ENCODE data around the gene KAZN.

The KAZN gene

DNA sequence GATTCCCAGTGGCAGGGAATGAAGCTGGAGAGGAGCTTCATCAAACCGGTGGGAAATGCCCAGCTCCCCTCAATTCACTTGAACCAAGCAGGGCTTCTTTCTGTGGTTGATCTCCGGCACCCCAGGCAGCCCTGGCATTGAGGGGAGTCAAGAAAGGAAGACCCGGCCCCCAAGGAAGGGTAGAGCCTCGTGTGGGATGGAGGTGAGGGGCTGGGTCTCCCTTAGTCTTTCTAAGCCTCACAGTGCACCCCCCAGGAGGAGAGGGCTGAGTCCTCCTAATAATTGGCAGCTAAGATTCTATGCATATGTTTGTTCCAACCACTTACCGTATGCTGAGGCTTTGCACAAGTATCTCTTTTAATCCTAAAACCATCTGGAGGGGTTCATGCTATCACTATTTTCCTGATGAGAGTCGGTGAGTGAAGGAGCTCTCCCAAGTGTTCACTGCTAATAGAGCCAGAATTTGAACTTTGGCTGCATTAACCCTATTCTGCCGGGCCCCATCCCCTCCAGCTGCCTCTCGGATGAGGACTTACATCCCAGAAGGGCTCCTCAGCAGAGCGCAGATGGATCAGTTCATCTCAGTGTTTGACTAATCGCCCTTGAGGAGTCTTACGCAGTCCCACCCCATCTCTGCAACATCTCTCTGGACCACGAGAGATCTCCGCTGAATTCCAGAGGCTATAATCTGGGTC, 521.9 kb downstream of the KAZN start:
- H3K9ac ChIP-seq (ENCODE audit: low read length), result no peak overlapping the region
- no peak overlapping the region for H3K4me3 ChIP-seq (ENCODE audit: low read depth, low read length)
- H3K36me3 ChIP-seq (ENCODE audit: control insufficient read depth, insufficient read depth, low read length), result no peaks in the 10 kb centered on the region
- no peaks in the 10 kb centered on the region for H3K9me3 ChIP-seq (ENCODE audit: control insufficient read depth, insufficient read depth, low read depth, low read length)
- no peaks in the 10 kb centered on the region for H3K27me3 ChIP-seq (ENCODE audit: control insufficient read depth, insufficient read depth, low read length)
- H3K27ac ChIP-seq (ENCODE audit: low read depth, low read length), result no peak overlapping the region
- peaks cover 11% of the 10 kb centered on the region; the same call in 1 of the 2 replicates for H3K4me1 ChIP-seq (ENCODE audit: control insufficient read depth, insufficient read depth, low read length)

DNA sequence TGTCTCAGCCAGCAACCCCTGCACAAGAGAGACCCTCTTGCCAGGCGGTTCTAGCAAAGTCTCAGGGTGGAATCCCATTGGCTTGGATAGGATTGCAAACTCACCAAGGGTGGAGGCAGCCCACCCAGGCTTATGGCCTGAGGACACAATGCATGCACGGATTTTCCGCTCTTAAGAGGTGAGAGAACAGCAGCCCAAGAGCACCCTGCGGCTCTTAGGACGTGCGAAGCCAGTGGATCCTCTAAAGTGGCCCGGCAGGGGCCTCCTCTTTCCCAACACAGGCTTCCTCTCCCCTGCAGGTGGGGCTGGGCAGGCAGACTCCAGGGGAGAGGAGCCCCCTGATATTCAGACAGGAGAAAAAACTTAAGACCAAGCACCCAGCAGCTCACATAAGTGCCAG, 523.8 kb downstream of the KAZN start:
- Histone ChIP-seq H3K36me3 (ENCODE audit: control insufficient read depth, insufficient read depth, low read length) (no peaks in the 10 kb centered on the region), H3K4me3 (ENCODE audit: low read depth, low read length) (no peak overlapping the region), H3K4me1 (ENCODE audit: control insufficient read depth, insufficient read depth, low read length) (peaks cover 11% of the 10 kb centered on the region; the same call in 1 of the 2 replicates), H3K9ac (ENCODE audit: low read length) (no peak overlapping the region), H3K9me3 (ENCODE audit: control insufficient read depth, insufficient read depth, low read depth, low read length) (no peaks in the 10 kb centered on the region), H3K27me3 (ENCODE audit: control insufficient read depth, insufficient read depth, low read length) (no peaks in the 10 kb centered on the region), H3K27ac (ENCODE audit: low read depth, low read length) (no peak overlapping the region)

DNA sequence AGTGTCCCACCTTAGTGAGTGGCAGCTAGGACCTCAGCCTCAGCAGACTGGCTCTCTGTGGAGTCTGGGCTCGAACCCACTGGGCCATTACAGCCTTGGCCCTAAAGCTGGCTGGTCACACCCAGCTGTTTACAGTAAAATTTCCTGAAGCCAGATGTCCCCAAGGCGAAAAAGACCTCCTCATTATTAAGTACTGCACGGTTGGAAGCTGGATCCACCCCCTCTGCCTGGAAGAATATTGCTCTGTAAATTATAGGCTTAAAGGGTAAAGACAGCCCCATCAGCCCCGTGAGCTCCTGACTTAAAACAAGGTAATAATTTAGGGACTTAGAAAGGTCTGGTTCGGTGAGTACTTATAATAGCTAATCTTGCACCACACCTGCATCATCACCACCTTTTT, 524.8 kb downstream of the KAZN start:
- Histone ChIP-seq H3K9ac (ENCODE audit: low read length) (no peak overlapping the region), H3K36me3 (ENCODE audit: control insufficient read depth, insufficient read depth, low read length) (no peaks in the 10 kb centered on the region), H3K9me3 (ENCODE audit: control insufficient read depth, insufficient read depth, low read depth, low read length) (no peaks in the 10 kb centered on the region), H3K27ac (ENCODE audit: low read depth, low read length) (no peak overlapping the region), H3K4me3 (ENCODE audit: low read depth, low read length) (no peak overlapping the region), H3K27me3 (ENCODE audit: control insufficient read depth, insufficient read depth, low read length) (no peaks in the 10 kb centered on the region), H3K4me1 (ENCODE audit: control insufficient read depth, insufficient read depth, low read length) (peaks cover 11% of the 10 kb centered on the region; the same call in 1 of the 2 replicates)

DNA sequence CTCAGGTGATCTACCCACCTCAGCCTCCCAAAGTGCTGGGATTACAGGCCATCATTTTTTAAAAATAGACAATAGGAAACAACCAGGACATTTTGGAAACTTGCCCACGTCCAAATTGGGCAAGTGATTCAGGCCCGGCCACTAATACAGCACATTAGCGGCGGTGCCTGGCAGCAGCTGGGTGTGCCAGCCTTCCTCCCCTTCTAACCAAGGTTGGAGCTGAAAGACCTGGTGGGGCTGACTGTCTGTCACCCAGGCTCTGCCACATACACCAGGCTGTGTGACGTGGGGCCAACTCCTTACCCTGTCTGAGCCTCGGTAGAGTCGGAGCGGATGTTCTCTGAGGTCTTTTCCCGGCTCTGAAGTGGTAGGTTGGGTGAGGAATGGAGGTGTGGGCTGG, 525.4 kb downstream of the KAZN start:
- H3K9me3 ChIP-seq (ENCODE audit: control insufficient read depth, insufficient read depth, low read depth, low read length), result no peaks in the 10 kb centered on the region
- no peaks in the 10 kb centered on the region for H3K36me3 ChIP-seq (ENCODE audit: control insufficient read depth, insufficient read depth, low read length)
- peaks cover 13% of the 10 kb centered on the region; the same call in 1 of the 2 replicates for H3K4me1 ChIP-seq (ENCODE audit: control insufficient read depth, insufficient read depth, low read length)
- H3K9ac ChIP-seq (ENCODE audit: low read length), result no peak overlapping the region
- H3K27me3 ChIP-seq (ENCODE audit: control insufficient read depth, insufficient read depth, low read length), result no peaks in the 10 kb centered on the region
- no peak overlapping the region for H3K27ac ChIP-seq (ENCODE audit: low read depth, low read length)
- no peak overlapping the region for H3K4me3 ChIP-seq (ENCODE audit: low read depth, low read length)

DNA sequence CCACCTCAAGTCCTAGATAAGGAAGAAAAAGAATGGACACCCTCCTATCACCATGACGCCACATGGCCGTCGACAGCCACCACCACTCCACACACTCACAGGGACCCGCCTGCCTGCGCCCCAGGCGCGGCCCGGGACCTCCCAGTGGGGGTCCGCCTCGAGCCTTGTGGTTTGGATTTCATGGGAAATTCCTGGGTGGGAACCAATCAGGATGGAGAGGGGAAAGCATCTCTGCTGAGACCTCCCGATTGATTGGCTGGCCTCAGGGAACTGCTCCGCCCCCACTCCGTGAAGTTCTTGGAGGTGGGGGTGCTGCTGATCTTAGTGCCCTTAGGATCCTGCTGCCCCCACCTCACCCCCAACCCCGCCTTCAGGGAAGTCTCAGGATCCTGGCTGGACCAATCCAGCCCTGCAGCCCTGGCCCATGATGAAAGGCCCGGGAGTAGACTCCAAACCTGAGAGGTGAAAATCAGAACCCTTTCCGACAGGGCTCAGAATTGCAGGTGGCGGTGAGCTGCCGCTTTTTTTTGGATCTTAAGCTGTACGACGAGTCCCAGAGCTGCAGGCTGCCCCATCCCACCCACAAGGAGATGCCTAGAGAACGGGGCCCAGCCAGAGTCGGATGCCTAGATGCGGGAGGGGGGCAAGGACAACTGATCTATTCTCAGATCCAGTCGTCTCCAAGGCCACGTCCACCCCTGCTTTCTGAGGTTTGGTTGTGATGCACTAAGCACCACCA, 526.0 kb downstream of the KAZN start:
- H3K4me1 ChIP-seq (ENCODE audit: control insufficient read depth, insufficient read depth, low read length), result peaks cover 15% of the 10 kb centered on the region; the same call in 1 of the 2 replicates
- H3K36me3 ChIP-seq (ENCODE audit: control insufficient read depth, insufficient read depth, low read length), result no peaks in the 10 kb centered on the region
- H3K9ac ChIP-seq (ENCODE audit: low read length), result no peak overlapping the region
- no peak overlapping the region for H3K4me3 ChIP-seq (ENCODE audit: low read depth, low read length)
- peaks cover 5% of the 10 kb centered on the region for H3K9me3 ChIP-seq (ENCODE audit: control insufficient read depth, insufficient read depth, low read depth, low read length)
- no peak overlapping the region for H3K27ac ChIP-seq (ENCODE audit: low read depth, low read length)
- no peaks in the 10 kb centered on the region for H3K27me3 ChIP-seq (ENCODE audit: control insufficient read depth, insufficient read depth, low read length)

DNA sequence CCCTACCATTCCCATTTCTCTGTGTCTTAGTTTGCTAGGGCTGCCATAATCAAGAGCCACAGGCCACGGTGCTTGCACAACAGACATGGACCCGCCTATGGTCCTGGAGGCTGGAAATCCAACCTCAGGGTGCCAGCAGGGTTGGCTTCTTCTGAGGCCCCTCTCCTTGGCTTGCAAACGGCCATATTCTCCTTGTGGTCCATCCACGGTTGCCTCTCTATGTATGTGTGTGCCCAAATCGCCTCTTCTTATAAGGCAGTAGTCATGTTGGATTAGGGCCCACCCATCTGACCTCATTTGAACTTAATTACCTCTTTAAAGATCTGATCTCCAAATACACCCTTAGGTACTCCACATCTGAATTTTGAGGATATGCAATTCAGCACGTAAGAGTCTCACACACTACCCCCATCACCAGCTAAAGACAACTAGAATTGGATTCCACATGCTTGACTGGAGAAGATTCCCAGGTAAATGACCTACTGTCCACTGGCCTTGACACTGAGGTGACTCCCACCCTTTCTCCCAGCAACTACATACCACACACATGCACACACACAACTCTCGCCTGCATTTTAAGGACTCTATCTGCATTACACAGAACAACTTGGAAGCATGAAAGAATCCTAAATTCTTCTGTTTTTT, 526.7 kb downstream of the KAZN start:
- H3K4me1 ChIP-seq (ENCODE audit: control insufficient read depth, insufficient read depth, low read length), result peaks cover 15% of the 10 kb centered on the region; the same call in 1 of the 2 replicates
- peaks cover 11% of the 10 kb centered on the region for H3K9me3 ChIP-seq (ENCODE audit: control insufficient read depth, insufficient read depth, low read depth, low read length)
- no peaks in the 10 kb centered on the region for H3K27me3 ChIP-seq (ENCODE audit: control insufficient read depth, insufficient read depth, low read length)
- H3K9ac ChIP-seq (ENCODE audit: low read length), result no peak overlapping the region
- no peaks in the 10 kb centered on the region for H3K36me3 ChIP-seq (ENCODE audit: control insufficient read depth, insufficient read depth, low read length)
- no peak overlapping the region for H3K4me3 ChIP-seq (ENCODE audit: low read depth, low read length)
- no peak overlapping the region for H3K27ac ChIP-seq (ENCODE audit: low read depth, low read length)

DNA sequence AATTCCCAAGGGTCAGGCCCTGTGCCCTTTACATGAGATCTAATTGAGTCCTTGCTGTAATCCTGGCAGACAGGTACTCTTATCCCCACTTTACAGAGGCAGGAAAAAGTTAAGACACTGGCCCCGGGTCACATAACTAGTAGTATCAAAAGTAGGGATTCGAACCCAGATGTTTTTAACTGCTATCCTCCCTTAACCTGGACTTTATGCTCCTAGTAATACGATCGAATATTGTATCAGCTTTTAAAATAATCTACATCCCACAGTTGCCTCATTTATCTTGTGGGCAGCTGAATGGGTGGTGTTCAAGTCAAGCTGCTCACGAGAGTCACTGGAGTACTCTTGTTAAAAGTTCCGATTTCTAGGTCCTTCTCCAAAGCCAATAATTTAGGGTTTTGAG, 529.6 kb downstream of the KAZN start:
- peaks cover 13% of the 10 kb centered on the region for H3K9me3 ChIP-seq (ENCODE audit: control insufficient read depth, insufficient read depth, low read depth, low read length)
- no peak overlapping the region for H3K27ac ChIP-seq (ENCODE audit: low read depth, low read length)
- H3K27me3 ChIP-seq (ENCODE audit: control insufficient read depth, insufficient read depth, low read length), result no peaks in the 10 kb centered on the region
- no peaks in the 10 kb centered on the region for H3K36me3 ChIP-seq (ENCODE audit: control insufficient read depth, insufficient read depth, low read length)
- H3K4me3 ChIP-seq (ENCODE audit: low read depth, low read length), result no peak overlapping the region
- H3K4me1 ChIP-seq (ENCODE audit: control insufficient read depth, insufficient read depth, low read length), result peaks cover 7% of the 10 kb centered on the region; the same call in 1 of the 2 replicates
- no peak overlapping the region for H3K9ac ChIP-seq (ENCODE audit: low read length)

DNA sequence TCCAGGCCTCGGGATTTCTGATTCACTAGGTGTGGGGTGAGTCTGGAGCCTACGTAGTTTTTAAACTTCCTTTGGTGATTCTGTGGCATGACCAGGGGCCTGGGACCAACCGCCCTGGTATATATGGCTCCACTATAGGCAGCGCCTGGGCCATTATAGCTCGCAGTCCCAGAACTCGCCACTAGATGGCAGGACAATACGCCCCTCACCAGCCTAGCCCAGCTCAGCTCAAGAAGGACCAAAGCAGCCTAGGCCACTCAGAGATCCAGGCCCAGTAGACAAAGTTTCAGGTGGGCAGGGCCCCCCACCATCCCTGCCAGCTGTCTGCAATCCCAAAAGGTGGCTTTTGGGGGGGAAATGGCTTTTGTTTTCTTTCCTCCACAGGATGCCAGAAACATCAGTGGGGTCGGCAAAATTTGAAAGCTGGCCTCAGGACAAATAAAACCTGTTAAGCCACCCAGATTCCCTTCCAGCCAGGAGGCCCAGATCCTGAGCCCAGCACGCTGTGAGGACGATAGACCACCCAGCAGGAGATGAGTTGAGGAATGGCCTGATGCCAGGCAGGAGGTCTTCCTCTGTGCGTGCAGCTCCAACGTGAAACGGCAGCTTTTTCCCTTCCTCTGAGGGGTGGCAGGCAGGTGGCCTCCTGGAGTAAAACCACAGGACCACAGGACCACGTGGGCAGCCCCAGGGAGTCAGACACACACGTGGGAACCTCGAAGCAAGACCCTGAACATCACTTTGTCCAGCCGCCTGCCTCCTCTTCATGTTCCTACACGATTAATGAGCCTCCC, 530.2 kb downstream of the KAZN start:
- Histone ChIP-seq H3K27ac (ENCODE audit: low read depth, low read length) (no peak overlapping the region), H3K27me3 (ENCODE audit: control insufficient read depth, insufficient read depth, low read length) (no peaks in the 10 kb centered on the region), H3K4me1 (ENCODE audit: control insufficient read depth, insufficient read depth, low read length) (peaks cover 4% of the 10 kb centered on the region; the same call in 1 of the 2 replicates), H3K4me3 (ENCODE audit: low read depth, low read length) (no peak overlapping the region), H3K36me3 (ENCODE audit: control insufficient read depth, insufficient read depth, low read length) (no peaks in the 10 kb centered on the region), H3K9me3 (ENCODE audit: control insufficient read depth, insufficient read depth, low read depth, low read length) (peaks cover 13% of the 10 kb centered on the region), H3K9ac (ENCODE audit: low read length) (no peak overlapping the region)

DNA sequence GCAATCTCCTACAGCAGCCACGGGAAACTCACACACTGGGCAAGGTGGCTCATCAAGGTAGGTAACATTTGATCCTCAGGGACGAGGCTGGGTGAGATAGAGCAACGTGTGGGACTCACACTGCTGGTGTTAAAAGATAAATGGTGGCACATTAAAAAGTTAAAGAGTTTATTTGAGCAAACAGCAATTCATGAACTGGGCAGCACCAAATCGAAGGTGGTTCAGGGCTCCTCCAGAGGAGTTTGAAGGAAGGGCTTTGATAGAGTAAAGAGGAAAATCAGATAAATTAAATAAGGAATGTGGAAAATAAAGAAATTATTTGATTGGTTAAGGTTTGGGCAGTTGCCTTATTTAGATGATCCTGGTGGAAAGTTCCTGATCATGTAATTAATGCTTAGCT, 531.5 kb downstream of the KAZN start:
- H3K27ac ChIP-seq (ENCODE audit: low read depth, low read length), result no peak overlapping the region
- H3K4me1 ChIP-seq (ENCODE audit: control insufficient read depth, insufficient read depth, low read length), result peaks cover 4% of the 10 kb centered on the region; the same call in 1 of the 2 replicates
- no peak overlapping the region for H3K4me3 ChIP-seq (ENCODE audit: low read depth, low read length)
- peaks cover 13% of the 10 kb centered on the region for H3K9me3 ChIP-seq (ENCODE audit: control insufficient read depth, insufficient read depth, low read depth, low read length)
- no peak overlapping the region for H3K9ac ChIP-seq (ENCODE audit: low read length)
- H3K27me3 ChIP-seq (ENCODE audit: control insufficient read depth, insufficient read depth, low read length), result no peaks in the 10 kb centered on the region
- H3K36me3 ChIP-seq (ENCODE audit: control insufficient read depth, insufficient read depth, low read length), result no peaks in the 10 kb centered on the region

DNA sequence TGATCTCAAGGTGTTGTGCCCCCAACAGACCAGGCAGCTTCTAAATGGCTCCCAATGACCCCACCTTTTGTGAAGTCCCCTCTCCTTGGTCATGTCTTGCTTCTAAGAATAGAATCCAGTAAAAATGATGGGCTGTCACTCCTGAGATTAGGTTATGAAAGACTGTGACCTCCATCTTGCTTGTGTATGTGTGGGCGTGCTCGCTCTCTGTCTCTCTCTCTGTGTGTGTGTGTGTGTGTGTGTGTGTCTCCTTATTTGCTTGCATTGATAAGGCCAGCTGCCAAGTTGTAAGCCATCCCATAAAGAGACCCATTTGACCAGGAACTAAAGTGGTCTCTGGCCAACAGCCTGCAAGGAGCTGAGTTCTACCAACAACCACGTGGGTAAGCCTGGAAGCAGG, 532.1 kb downstream of the KAZN start:
- no peak overlapping the region for H3K27ac ChIP-seq (ENCODE audit: low read depth, low read length)
- H3K4me1 ChIP-seq (ENCODE audit: control insufficient read depth, insufficient read depth, low read length), result peaks cover 4% of the 10 kb centered on the region; the same call in 1 of the 2 replicates
- no peaks in the 10 kb centered on the region for H3K36me3 ChIP-seq (ENCODE audit: control insufficient read depth, insufficient read depth, low read length)
- no peaks in the 10 kb centered on the region for H3K27me3 ChIP-seq (ENCODE audit: control insufficient read depth, insufficient read depth, low read length)
- H3K4me3 ChIP-seq (ENCODE audit: low read depth, low read length), result no peak overlapping the region
- H3K9me3 ChIP-seq (ENCODE audit: control insufficient read depth, insufficient read depth, low read depth, low read length), result peaks cover 13% of the 10 kb centered on the region
- H3K9ac ChIP-seq (ENCODE audit: low read length), result no peak overlapping the region
